ENCODE data around the gene ASTN1. TPM values are rescaled to one million over a fixed set of nuclear protein-coding genes. Genes with fewer than 3 reads are reported as not detected.
A peak's percentile ranks its signal among the peaks of the same experiment; 100 is the strongest.

The ASTN1 gene
- total RNA-seq, 1 donor from 2014 or later = 2.0 TPM

DNA sequence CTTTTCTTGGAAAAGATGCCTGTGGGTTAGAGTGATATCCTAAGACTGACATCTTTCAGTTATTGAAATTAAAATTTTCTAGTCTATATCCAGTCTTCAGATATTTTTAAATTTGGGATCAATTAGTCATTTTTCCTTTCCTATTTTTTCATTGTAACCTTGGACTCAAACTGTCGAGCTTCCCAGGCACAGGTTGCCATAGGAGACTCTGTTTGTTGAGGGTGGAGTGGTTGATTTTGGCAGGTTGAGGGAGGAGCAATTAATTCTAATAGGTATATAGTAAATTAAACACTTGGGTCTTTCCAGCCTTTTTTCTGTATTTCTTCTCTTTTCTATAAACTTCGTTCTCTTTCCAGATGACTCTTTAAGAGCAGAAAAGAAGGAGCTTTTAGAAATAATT, 326.8 kb downstream of the ASTN1 start:
- DNase-seq (ENCODE audit: low spot score) = no peak

DNA sequence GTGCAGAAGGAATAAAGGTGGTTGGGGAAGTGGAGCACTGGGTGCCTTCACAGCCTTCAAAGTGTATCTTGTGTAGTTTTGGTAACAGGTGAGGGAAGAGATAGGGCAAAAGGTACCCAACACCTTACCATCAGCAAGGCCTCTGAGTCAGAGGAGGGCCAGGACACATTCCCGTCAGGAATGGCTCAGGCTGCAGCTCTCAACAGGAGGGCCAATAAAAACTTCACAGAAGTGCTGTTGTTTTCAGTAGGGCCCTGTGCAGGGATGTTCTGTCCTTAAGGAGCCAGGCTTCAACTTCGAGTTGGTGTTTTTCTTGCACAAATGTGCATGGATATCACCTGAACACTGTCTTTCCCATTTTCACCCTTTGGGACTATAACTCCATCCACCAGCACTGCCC, 333.4 kb downstream of the ASTN1 start:
- DNase-seq (ENCODE audit: low spot score) = no peak

DNA sequence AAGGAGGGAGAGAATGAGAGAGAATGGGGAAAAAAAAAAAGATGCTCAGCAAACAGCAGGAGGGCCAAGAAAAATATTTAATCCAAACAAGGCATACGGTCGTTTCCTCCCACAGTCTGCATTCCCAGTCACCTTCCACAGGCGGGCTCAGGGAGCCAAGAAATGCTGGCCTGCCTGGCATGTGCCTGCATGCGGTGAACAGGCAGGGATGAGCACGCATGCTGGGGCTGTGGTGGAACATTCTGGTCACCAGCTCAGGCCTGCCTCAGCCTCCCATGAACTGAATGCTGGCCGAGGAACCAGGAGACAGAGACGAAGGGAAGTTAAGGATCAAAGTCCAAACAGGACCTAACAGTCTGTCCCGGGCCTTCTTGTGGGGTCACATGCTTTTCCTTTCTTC, 335.3 kb downstream of the ASTN1 start:
- DNase-seq (ENCODE audit: low spot score) = peak; percentile 12

DNA sequence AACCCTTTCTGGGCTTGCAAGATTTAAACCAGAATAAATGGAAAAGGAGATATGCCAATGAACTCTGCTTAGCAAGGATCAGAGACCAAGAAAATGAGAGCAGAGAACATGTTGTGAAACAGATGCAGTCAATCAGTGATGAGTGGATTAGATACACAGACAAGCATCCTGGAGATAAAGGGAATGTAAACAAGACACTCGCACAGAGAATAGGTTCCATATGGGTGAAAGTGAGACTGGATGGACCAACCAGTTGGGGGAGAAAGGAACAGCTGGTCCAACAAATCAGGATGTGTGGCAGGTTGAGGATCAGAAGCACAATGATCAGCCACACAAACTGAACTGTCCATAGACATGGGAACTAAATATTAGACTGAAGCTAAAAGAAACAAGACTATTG, 338.2 kb downstream of the ASTN1 start:
- DNase-seq (ENCODE audit: low spot score) = no peak

DNA sequence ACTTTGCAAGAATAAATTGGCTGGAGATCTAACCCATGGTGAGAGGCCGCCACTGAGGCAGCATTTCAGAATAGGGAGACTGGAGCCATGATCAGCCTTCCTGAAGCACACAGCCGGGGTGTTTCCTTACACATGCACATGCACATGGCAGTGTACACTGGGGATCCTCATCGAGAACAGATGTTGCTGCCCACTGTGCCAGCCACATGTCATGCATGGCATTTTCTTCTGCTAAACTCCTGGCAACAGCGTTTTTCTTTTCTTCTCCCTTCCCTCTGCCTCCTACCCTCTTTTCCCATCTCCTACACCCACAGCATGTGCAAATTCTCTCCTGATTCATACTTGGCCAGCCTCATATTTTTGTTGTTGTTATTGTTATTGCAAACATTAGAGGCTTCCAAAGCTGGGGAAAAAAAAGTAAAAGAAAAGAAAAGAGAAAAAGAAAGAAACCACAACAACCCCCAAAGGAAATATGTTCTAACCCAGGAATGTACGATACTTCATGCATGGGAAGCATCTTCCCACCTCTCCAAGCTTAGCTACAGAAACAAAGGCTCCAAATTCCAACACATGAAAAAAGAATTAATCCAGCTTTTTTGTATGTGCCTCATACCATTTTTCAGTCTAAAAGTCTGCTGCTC, 344.0 kb downstream of the ASTN1 start:
- DNase-seq (ENCODE audit: low spot score) = no peak

DNA sequence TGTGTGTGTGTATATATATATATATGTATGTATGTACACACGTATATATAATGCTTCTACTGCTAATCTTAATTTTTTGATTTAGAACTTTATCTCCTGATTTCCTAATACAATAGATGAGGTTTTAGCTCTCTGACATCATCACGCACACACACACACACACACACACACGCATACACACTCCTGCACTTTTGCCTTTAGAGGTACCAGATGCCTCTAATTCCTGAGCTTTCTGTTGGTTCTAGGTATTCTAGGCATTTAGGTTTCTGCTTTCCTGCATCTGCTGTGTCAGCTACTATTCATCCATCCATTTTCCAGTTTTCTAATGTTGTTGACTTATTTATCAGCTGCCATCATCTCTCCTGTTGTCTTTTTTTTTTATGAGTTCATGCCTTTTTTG, 348.3 kb downstream of the ASTN1 start:
- DNase-seq (ENCODE audit: low spot score) = no peak

DNA sequence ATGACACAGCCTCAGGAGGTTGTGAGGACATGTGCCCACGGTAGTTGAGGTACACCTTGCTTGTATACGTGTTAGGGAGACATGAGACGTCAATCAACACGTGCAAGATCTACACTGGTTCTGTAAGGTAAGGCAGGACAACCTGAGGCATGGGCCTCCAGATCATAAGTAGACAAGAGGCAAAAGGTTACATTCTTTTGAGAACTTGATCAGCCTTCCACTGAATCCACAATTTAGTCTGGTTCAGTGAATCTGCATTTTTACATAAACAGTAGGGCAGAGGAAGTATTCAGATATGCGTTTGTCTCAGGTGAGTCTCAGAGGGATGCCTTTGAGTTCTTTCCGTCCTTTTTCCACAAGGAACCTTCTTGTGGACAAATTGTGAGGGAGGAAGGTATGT, 348.9 kb downstream of the ASTN1 start:
- DNase-seq (ENCODE audit: low spot score) = no peak

DNA sequence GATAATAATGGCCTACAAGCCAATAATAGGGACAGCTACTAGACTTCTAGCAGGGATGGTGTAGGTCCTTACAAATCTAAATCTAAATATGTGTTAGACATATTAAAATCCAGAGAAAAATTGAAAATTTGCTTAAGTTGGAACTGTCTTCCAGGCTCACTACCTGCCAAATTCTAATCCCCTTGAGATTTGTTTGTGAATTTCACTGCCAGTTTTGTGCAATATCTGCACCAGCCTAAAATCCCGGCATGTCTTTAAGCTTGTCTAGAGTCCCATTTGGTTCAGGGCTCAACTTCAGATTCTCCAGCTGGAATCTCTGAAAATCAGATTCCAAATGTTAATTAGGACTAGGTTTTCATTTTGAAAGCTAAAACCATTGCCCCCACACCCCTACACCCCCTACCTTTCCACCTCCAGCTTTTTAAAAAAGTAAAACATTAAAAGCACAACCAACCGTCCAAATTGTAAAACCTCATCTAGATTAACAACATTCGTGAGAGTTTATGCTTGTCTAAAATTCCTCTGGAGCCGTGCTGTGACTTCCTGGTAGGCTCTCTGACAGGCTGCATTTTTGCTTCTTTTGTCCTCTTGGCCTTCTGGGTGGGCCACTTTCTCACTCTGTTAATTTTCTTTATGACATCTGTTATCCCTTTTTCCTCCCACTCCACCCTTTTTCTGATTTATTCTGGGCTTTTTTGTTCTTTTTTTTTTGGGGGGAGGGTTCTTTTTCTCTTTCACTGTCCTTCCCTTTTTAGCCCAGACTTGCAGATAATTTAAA, 352.8 kb downstream of the ASTN1 start:
- no peak for DNase-seq (ENCODE audit: low spot score)

DNA sequence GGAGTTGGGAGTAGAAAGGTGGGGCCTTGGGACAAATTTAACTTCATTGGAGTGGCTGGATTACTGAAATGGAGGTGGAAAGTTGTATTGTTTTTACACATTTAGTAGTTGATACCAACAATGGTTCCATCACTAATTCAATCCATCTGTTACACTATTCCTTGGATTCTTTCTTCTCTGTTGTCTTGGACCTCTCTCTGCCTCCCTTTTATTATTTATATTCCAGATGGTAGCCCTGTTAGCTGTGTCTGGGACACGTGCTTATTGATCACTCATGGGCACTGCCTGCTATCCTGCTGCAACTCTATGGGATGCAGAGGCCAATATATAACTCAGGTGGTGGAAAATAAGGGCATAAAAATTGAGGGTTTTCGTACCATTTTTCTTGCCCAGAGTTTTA, 355.2 kb downstream of the ASTN1 start:
- DNase-seq (ENCODE audit: low spot score) = no peak

Other genes with a start within 250 kb of the ASTN1 start
- 0.46 TPM for gene BRINP2, start 6.2 kb upstream of the ASTN1 start, total RNA-seq

All from mucosa of gallbladder (tissue), 1 donor.